Regular cardiac myocyte (primary cell): ENCODE results near the gene SHISA7. TPM values are rescaled to one million over a fixed set of nuclear protein-coding genes. Genes with fewer than 3 reads are reported as not detected.

ENCODE experiments used
- total RNA-seq: library from RNA; depleted of rRNA; stranded (reverse); fragments of >200 nt; gene quantifications from 2 replicates; pipeline ENCODE4 v1.2.3, GENCODE V29; 2014

Gene SHISA7
- total RNA-seq, result not detected in 2 replicates

DNA sequence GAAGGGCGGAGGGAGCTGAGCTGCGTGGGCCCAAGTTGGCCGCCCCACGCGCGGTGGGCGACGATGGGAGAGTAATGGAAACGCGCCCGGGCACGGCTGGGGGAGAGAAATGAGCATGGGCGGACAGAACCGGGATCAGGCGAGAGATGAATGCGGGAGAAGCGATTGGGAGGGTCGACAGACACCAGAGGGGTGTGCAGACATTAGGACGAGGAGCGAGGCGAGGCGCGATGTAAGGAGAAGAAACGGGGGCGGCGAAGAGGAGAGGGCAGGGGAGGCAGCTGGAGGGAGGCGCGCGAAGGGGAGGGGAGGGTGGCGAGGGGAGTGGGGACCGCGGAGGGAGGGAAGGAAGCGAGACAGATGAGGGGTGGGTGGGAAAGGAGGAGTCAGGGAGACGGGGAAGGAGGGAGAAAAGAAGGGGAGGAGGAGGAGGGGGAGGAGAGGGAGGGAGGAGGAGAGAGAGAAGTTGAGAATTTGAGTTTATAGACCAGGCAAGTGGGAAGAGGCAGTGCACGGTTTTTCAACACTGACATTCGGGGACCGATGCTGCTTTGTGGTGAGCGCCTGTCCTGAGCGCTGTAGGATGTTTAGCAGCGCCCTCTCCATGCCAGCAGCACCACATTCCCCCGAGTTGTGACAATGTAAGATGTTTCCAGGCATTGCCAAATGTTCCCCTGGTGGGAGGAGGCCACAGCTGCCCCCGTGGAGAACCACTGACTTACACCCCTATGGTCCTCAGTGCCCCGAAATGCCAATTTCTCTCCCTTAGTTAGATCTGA is at the start of gene SHISA7:
TSS of gene SHISA7 (minus strand) at position 256 of the 779 bp plus-strand sequence. CDS start 437 bp downstream, outside the sequence.

GRCh38 chr19:55487924-55488687 is 45.0 kb upstream of the SHISA7 start, which contains the start of gene SSC5D:
TSS of gene SSC5D (plus strand) at chr19:55488436. CDS start at chr19:55488590, 154 bp downstream.

DNA sequence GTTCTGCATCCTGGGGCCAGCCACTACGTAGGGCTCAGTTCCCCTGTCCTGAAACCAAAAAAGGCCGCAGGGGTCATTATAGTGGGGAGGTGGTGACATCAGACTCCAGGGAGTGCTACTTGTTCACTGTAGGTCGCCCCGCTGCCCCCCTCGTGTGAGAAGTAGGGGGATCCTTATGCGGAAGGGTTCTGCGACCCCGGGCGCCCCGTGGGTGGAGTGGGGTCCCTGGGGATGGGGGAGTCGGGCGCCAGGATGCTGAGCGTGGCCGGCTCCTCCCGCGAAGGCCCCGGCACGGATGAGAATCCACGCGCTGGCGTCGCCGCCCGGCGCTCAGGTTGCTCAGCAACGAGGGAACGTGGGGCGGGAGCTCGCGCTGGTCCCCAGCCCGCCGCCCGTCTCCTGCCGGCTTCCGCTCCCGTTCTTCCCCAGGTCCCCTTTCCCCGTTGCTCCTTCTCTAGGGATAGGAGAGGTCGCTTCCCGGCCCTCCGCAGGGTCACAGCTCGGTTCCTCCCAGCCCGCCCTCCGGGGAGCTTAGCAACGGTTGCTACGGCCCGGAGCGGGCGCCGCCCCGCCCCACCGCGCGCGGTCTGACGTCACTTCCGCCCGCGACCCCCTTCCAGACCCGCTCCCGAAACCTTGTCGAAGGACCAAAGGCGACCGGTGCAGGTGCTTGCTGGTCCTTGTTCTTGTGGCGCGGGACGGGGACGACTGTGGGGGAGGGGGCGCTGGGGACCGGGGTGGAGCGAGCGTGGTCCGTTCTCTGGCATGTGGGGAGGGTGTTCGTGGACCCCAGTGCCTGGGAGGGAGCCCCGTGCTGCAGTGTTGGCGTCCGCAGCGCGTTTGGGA is 41.7 kb upstream of the SHISA7 start, which contains the start of gene NAT14:
TSS of gene NAT14 (plus strand) at position 596 of the 846 bp plus-strand sequence. CDS start 521 bp downstream, outside the sequence.

GRCh38 chr19:55476100-55476775 is 33.1 kb upstream of the SHISA7 start, which contains the start of gene ZNF628:
TSS of gene ZNF628 (plus strand) at chr19:55476617. CDS start at chr19:55479911, 3,294 bp downstream.

DNA sequence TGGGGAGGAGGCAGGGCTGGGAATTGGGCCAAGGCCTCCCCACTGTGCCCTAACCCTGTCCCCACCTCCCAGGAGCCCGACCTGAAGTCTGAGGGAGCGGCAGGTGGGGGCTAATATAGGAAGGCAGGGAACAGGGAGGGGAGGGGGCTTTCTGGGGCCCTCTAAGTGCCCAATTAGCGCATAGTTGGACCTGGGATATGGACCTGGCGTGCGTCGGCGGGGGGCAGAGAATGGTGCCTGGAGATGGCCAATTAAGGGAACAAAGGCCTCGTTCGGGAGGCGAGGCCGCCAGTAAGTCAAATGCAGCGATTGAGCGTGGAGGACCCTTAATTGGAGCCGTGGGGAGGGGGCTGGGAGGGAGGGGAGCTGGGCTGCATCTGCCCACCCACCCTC is 21.6 kb upstream of the SHISA7 start, which contains the start of gene C19orf85:
TSS of gene C19orf85 (minus strand) at position 90 of the 393 bp plus-strand sequence. CDS start 197 bp downstream, outside the sequence.

DNA sequence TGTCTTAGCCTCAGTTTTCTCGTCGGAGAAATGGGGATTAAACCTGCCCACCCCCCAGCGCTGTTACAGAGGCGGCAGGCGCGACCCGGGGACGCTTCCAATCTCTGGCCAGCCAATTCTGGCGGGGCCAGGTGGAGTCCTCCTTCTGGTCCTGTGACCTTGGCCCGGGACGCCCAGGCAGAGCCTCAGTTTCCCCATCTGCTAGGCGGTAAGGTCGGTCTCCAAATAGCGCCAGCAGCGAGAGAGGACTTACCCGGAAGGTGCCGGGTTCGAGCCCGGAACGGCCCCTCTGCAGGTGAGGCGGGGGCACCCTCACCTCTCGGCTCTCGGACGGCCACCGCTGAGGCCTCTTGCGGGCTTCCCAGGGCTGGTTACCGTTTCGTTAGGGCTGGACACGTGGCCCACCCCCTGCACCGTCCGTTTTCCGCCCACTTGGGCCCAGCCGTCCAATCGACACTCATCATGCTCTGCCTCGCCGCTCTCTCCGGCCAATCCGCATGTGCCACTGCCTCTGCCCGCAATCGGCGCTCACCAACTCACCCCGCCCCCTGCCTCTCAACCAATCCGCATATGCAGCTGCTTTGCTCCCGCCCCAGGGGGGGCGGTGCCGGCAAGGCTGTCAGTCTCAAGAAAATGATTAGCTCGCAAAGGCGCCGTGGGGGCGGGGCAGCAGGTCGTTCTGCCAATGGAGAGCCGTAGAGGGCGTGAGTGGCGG is 18.3 kb upstream of the SHISA7 start, which contains the start of gene ISOC2:
TSS of gene ISOC2 (minus strand) at position 384 of the 715 bp plus-strand sequence. CDS start 5,156 bp downstream, outside the sequence.

GRCh38 chr19:55407550-55407799 is 35.6 kb downstream of the SHISA7 start, which contains the start of gene UBE2S:
TSS of gene UBE2S (minus strand) at chr19:55407788. CDS start at chr19:55407589, 199 bp downstream.

GRCh38 chr19:55385724-55386492 is 57.2 kb downstream of the SHISA7 start, which contains the start of gene RPL28:
TSS of gene RPL28 (plus strand) at chr19:55385932. CDS start at chr19:55386358, 426 bp downstream.

DNA sequence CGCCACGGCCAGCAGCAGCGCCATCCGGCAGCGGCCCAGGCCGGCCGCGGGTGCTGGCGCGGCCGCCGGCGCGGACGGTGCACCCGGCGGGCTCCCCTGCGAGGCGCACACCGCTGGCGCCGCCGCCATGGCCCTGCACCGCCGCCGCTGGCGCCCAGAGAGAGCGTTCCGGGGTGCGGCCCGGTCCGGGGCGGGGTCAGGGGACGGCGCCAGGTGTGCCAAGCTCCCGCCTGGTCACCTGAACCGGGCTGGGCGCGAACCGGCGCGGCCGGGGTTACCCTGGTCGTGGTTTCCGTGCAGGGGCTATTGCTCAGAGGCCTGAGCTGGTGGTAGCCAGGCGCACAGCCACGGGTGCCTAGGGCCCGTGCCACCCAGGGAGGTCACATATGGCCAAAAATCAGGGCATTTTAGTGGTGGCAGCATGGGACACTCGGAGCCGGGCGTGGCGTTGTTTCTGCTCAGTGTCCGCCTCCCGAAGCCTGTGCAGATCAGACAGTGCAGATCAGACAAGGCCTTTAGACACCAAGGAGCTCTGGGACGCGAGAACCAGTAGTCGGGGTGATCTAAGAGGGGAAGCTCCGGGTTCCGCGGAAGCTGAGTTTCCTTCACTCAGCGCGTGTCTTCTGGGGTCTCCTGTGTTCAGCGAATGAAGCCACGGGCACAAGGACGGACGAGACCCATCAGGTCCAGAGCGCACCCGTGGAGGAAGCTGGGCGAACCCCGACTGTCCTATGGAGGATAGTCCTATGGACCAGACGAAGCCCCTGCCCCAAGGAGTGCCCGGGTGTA is 58.8 kb downstream of the SHISA7 start, which contains the start of gene TMEM238:
TSS of gene TMEM238 (minus strand) at position 162 of the 789 bp plus-strand sequence. CDS start at position 129, 33 bp downstream.

Other genes with a start within 250 kb of the SHISA7 start
- 6.5 and 21.4 TPM in 2 replicates for gene PTPRH, start 233.8 kb downstream of the SHISA7 start, total RNA-seq
- 1.5 and 2.3 TPM in 2 replicates for gene TMEM86B, start 214.5 kb downstream of the SHISA7 start, total RNA-seq
- 16.3 and 35.5 TPM in 2 replicates for gene PPP6R1, start 184.3 kb downstream of the SHISA7 start, total RNA-seq
- gene HSPBP1, start 163.2 kb downstream of the SHISA7 start, total RNA-seq, result 18.9 and 40.6 TPM in 2 replicates
- gene BRSK1, start 159.3 kb downstream of the SHISA7 start, total RNA-seq, result 3.9 and 6.7 TPM in 2 replicates
- gene TMEM150B, start 118.0 kb downstream of the SHISA7 start, total RNA-seq, result not detected in 2 replicates
- 2.7 and 7.6 TPM in 2 replicates for gene KMT5C, start 103.4 kb downstream of the SHISA7 start, total RNA-seq
- gene COX6B2, start 88.6 kb downstream of the SHISA7 start, total RNA-seq, result not detected in 2 replicates
- not detected in 2 replicates for gene GARIN5B, start 80.0 kb downstream of the SHISA7 start, total RNA-seq
- 4.8 and 26.3 TPM in 2 replicates for gene IL11, start 72.8 kb downstream of the SHISA7 start, total RNA-seq
- gene TMEM190, start 66.5 kb downstream of the SHISA7 start, total RNA-seq, result not detected in 2 replicates
- 0.58 and 0.85 TPM in 2 replicates for gene TMEM238, start 59.0 kb downstream of the SHISA7 start, total RNA-seq
- gene RPL28, start 57.4 kb downstream of the SHISA7 start, total RNA-seq, result 204 and 210 TPM in 2 replicates
- gene UBE2S, start 35.5 kb downstream of the SHISA7 start, total RNA-seq, result 32.4 and 286 TPM in 2 replicates
- 42.0 and 52.3 TPM in 2 replicates for gene ISOC2, start 18.3 kb upstream of the SHISA7 start, total RNA-seq
- gene C19orf85, start 21.5 kb upstream of the SHISA7 start, total RNA-seq, result not detected in 2 replicates
- gene ZNF628, start 33.3 kb upstream of the SHISA7 start, total RNA-seq, result 1.4 and 1.5 TPM in 2 replicates
- gene NAT14, start 41.9 kb upstream of the SHISA7 start, total RNA-seq, result 12.7 and 18.0 TPM in 2 replicates
- 6.7 and 11.6 TPM in 2 replicates for gene SSC5D, start 45.1 kb upstream of the SHISA7 start, total RNA-seq
- gene SBK2, start 93.8 kb upstream of the SHISA7 start, total RNA-seq, result not detected in 2 replicates
- gene SBK3, start 102.2 kb upstream of the SHISA7 start, total RNA-seq, result under 0.01 and 0.19 TPM in 2 replicates
- gene ZNF579, start 137.5 kb upstream of the SHISA7 start, total RNA-seq, result 3.1 and 3.5 TPM in 2 replicates
- gene FIZ1, start 156.2 kb upstream of the SHISA7 start, total RNA-seq, result 2.3 and 2.9 TPM in 2 replicates
- gene ZNF524, start 157.0 kb upstream of the SHISA7 start, total RNA-seq, result 5.6 and 8.2 TPM in 2 replicates
- gene ZNF865, start 162.3 kb upstream of the SHISA7 start, total RNA-seq, result 0.58 and 0.85 TPM in 2 replicates
- 2.3 and 3.4 TPM in 2 replicates for gene ZNF784, start 181.3 kb upstream of the SHISA7 start, total RNA-seq
- 3.8 and 3.9 TPM in 2 replicates for gene ZNF580, start 197.7 kb upstream of the SHISA7 start, total RNA-seq
- 12.5 and 19.4 TPM in 2 replicates for gene ZNF581, start 200.3 kb upstream of the SHISA7 start, total RNA-seq
- 4.8 and 5.4 TPM in 2 replicates for gene CCDC106, start 204.9 kb upstream of the SHISA7 start, total RNA-seq
- gene U2AF2, start 211.7 kb upstream of the SHISA7 start, total RNA-seq, result 49.6 and 137 TPM in 2 replicates
- gene EPN1, start 231.9 kb upstream of the SHISA7 start, total RNA-seq, result 20.3 and 36.4 TPM in 2 replicates